Activated effector memory CD4-positive, alpha-beta T cell treated with anti-CD3 and anti-CD28 coated beads, Interleukin-2, amount 50 U/mL, for 16 hours (primary cell): Measurements from ENCODE around the gene TUBB4A.
"Not testable (repeated sequence)": the region's sequence is repeated elsewhere in the genome, so short reads cannot be mapped to it uniquely, and the experiment has no call there.

Experiments used
- DNase-seq: peaks from one replicate; pipeline ENCODE4 v3.0.0-alpha.2; 2020

The TUBB4A gene

DNA sequence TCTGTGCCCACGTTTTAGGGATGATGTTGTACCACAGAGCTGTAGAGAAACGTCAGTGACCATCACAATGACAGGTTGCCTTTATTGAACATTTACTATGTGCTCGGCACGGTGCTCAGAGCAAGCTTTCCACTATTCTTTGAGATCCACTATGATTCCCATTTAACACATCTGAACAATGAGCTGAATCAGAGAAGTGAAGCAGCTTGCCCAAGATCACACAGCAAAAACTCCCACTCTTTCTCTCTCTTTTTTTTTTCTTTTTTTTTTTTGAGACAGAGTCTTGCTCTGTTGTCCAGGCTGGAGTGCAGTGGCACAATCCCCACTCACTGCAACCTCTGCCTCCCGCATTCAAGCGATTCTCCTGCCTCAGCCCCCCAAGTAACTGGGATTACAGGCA is 20.6 kb upstream of the TUBB4A start:
- no peak for DNase-seq

- DNase-seq: peak; percentile 86
Observed at GRCh38 chr19:6521718-6522646, 19.9 kb upstream of the TUBB4A start.

DNA sequence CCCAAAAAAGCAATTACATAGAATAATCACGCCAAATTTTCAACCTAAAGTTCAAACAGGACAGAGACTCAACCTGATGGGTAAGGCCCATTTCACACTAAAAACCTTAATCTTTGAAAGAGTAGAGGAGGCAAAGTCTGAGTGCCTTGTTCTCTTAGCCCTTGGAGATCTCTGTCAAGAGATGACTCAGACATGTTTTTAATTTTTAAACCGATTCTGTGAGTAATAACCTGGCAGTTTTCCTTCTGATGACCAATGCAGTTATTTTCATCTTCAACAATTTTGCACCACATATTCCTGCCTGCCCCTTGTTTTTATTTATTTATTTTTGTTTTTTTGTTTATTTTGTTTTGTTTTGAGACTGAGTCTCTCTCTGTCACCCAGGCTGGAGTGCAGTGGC is 17.2 kb upstream of the TUBB4A start:
- no peak for DNase-seq

DNA sequence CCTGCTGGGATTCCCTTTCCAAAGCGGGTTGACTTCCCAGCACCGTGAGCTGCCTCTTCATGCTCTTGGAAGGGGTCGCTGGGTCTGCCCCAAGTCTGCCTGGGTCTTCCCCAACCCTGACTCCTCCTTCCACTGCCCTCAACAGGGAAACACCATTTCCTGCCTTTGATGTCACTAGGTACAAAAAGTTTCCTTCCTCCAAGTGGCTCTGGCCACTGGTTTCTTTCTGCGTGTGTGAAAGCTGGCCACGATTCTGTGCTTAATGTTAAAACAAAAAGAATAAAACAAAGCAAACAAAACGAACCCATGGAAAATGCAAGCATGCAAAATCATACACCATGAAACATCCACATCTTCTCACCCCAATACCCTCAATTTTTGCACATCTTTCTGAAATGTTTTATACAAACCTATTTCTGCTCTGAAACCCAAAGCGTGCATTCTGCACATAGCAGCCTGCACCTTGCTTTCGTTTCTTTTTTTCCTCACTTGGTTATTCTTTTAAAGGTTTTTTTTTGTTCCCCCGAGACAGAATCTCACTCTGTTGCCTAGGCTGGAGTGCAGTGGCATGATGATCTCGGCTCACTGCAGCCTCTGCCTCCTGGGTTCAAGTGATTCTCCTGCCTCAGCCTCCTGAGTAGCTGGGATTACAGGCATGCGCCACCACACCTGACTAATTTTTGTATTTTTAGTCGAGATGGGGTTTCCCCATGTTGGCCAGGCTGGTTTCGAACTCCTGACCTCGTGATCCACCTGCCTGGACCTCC is 16.2 kb upstream of the TUBB4A start:
- no peak for DNase-seq

GRCh38 chr19:6516659-6517291 is 14.7 kb upstream of the TUBB4A start:
- DNase-seq: peak; percentile 97

DNA sequence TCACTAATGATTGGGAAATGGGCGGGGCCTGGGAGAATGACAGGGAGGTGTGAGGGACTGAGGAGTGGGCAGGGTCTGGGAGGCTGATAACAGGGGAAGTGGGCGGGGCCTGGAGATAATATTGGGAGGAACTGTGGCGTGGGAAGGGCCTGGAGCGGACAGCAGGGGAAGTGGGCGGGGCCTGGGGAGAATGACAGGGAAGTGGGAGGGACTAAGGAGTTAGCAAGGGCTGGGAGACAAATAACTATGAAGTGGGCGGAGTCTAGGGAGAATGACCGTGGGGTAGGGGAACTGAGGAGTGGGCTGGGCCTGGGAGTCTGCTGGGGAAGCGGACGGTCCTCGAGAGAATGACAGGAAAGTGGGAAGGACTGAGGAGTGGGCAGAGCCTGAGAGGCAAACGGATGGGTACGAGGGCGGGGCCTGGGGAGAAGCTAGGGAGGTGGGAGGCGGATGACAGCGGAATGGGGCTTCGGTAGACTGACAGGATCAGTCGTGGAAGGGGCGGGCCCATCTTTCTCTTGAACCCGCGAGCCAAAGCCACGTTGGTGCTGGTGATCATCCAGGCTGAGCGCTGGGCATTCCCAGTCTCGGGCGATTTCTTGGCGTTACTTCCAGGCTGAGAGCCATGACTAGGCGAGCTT is 14.0 kb upstream of the TUBB4A start:
- DNase-seq: peak; percentile 87

DNA sequence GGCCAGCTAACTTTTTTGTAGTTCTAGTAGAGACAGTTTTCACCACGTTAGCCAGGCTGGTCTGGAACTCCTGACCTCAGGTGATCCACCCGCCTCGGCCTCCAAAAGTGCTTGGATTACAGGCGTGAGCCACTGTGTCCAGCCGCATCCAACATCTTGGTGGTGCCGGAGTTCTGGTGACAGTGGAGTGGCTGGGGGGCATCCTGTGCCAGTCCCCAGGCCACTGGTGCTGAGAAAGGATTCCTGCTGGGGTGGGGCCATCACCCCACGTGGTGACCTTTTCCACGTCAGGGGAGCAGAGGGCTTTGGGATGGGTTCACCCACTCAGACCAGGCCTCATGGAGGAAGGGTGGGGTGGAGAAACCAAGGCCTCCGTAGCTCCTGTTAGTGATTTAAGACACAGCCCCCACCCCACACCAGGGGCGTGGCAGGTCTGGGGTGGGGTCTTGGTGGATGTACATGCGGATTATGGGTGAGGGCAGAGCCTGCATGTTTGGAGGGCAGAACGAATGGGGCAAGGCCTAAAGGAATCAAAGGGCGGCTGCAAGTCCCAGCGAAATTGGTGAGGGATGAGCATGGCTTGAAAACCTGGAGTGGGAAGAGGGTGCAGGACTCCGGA is 12.9 kb upstream of the TUBB4A start:
- no peak for DNase-seq

- DNase-seq: no peak
Observed at GRCh38 chr19:6514089-6514488, 12.0 kb upstream of the TUBB4A start.

- no peak for DNase-seq
Observed at GRCh38 chr19:6510618-6511017, 8.5 kb upstream of the TUBB4A start.

- DNase-seq: no peak
Observed at GRCh38 chr19:6509118-6509971, 7.2 kb upstream of the TUBB4A start.

DNA sequence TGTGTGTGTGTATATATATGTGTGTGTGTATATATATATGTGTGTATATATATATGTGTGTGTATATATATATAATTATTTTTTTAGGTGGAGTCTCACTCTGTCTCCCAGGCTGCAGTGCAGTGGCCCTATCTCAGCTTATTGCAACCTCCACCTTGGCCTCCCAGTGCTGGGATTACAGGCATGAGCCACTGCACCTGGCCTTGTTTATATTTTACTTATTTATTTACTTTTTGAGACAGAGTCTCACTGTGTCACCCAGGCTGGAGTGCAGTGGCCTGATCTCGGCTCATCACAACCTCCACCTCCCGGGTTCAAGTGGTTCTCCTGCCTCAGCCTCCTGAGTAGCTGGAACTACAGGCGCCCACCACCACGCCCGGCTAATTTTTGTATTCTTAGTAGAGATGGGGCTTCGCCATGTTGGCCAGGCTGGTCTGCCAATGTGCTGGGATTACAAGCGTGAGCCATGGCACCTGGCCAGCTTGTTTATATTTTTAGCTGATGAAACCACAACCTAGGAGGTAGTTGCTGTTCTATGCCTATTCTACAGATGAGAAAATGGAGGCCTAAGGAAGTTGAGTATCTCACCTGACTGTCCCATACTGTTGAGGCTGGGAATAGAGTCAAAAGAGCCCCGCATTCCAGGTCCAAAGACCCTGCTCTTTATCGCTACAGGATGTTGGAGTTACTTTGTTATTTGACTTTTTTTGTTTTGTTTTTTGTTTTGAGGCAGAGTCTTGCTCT is 6.1 kb upstream of the TUBB4A start:
- not testable (repeated sequence) for DNase-seq

DNA sequence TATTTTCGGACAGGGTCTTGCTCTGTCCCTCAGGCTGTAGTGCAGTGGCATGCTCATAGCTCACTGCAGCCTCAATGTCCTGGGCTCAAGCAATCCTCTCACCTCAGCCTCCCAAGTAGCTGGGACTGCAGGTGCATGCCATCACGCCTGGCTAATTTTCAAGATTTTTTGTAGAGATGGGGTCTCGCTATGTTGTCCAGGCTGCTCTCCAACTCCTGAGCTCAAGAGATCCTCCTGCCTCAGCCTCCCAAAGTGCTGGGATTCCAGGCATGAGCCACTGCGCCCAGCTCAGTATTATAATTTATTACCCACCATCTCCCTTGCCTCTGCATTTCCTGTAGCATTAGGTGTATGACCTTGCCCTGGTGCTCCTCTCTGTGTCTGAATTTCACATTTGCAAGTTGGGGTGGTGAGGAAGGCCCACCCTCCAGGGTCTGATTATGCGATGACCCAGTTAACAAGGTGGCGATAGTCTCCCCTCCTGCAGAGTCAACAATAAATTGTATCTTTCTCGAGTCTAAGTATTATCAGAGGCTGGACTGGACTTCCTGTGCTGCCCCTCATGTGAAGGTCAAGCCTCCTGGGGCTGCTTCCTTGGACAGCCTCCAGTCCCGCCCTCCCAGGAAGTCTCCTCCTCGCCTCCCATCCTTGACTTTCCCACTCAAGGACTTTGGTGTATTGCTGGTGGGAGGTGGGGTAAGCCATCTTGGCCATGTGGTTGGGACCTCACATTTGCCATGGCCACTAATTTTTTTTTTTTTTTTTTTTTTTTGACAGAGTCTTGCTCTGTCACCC is 1.5 kb upstream of the TUBB4A start:
- DNase-seq: no peak

GRCh38 chr19:6500837-6501739 is 1.0 kb downstream of the TUBB4A start:
- DNase-seq: no peak

GRCh38 chr19:6499052-6499790 is 2.9 kb downstream of the TUBB4A start:
- no peak for DNase-seq

DNA sequence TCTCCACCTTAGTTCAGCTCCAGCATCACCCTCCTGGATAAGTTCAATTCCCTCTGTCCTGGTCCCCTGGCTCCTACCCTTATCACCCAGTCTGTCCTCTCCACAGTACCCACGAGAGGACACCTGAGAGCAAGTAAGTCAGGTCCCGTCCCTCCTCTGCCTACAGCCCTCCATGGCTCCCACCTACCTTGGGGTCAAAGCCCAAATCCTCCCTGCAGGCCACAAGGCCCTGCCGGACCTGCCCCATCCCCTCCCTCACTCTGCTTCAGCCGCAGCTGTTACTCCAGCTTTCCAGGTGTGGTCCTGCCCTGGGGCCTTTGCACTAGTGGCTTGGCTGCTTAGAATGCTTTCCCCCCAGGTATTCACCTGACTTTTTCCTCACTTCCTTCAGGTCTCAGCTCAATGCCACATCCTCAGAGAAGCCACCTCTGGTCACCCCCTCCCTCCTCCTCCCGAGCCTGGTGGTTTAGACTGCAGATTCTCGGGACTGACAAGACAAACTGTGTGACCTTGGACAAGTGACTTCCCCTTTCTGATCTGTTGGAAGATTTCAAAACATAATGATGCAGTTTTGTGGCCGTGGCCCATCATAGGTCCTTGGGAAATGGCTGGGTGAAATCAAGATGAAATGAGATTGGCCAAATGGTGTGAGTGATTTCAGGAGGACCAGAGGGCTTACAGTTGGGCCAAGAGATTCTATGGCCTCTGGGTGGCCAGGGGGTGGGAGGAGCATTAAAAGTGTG is 3.6 kb downstream of the TUBB4A start:
- no peak for DNase-seq

- DNase-seq: no peak
Observed at GRCh38 chr19:6495947-6496346, 6.2 kb downstream of the TUBB4A start.

DNA sequence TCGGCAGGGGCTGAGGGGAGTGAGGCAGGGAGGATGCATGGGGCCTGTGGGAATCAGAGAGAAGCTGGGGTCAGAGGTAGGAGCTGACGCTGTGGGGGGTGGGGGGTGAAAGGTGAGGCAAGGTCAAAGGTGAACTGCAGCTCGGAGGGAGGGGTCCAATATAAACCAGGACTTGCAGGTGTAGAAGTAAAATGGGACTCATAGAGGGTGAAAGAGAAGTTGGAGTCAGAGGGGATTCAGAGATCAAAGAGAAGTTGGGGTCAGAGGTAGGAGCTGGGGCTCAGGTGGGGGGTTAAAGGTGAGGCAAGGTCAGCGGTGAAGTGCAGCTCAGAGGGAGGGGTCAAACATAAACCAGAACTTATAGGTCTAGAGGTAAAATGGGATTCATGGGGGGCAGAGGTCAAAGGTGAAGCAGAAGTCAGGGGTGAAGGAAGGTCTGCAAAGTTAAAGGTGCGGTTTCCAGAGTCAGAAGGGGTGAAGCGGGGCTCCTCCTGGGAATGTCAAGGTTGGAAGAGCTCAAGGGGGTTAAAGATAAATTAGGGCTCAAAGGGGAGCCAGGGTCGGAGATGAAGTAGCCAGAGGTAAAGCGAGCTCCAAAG is 7.6 kb downstream of the TUBB4A start:
- DNase-seq: no peak
